ENCODE data around the gene ARMH4.

GRCh38 chr14:57962325-57963035, 189.5 kb downstream of the ARMH4 start:
- TF ChIP-seq CTCF (IDR thresholded peaks at IDR 0.05; ENCODE audit: low read length) = no peak
- TF ChIP-seq EZH2 (optimal IDR thresholded peaks at IDR 0.05; ENCODE audit: low read depth, low read length) = no peak

All from MM.1S (cell line).